Measurements from ENCODE around the gene NFYC. TPM values are rescaled to one million over a fixed set of nuclear protein-coding genes. Genes with fewer than 3 reads are reported as not detected.

NFYC gene
- total RNA-seq, 1 experiment from 2014 or later = 25.8 TPM

DNA sequence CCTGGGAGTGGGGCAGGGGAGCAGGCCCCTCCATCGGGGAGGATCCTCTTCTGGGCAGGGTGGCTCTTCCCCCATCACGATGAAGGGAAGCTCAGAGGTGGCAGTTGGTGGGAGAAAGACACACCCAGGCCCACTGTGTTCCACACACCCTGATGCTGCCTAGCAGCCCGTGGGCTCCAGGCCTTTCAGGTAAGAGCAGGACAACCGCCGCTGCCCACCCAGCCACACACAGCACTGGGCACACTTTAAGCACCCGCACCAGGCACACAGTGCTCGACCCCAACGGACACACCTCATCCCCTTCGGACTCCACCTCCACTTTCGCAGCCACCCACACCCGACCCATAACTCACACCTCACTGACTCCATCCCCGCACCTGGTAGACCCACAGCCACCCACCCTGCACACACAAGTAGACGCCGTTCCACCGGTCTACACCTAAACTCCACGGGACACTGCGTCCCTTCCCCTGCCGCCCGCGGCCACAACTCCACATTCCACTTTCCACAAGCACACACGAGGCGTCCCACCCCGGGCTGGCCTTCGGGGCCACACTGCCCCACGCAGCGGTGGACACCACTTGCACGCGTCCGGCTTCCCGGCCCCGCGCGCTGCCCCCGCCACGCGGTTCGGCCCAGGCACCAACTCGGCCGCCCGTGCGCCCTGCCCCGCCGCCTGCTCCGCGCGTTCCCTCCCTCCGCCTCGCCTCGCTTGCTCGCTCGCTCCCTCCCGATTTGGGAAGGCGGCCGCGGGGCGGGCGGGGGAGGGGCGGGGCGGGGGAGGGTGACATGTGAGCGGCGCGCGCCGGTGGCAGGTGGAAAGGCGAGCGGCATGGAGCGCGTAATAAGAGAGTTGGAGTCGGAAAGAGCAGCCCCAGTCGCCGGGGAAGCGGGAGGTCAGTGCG lies 91.7 kb downstream of the NFYC start, which contains the start of gene KCNQ4:
Gene KCNQ4, plus strand, starts transcription at position 787 of the 905 bp plus-strand sequence. CDS start 307 bp downstream, outside the sequence.
- no peak for DNase-seq (ENCODE audit: low read depth, low spot score)
- in situ Hi-C loops (cut with HindIII; ENCODE audit: low pct_unique_long_range_greater_than_20kb, low sequenced_read_pairs) = no loop called here

DNA sequence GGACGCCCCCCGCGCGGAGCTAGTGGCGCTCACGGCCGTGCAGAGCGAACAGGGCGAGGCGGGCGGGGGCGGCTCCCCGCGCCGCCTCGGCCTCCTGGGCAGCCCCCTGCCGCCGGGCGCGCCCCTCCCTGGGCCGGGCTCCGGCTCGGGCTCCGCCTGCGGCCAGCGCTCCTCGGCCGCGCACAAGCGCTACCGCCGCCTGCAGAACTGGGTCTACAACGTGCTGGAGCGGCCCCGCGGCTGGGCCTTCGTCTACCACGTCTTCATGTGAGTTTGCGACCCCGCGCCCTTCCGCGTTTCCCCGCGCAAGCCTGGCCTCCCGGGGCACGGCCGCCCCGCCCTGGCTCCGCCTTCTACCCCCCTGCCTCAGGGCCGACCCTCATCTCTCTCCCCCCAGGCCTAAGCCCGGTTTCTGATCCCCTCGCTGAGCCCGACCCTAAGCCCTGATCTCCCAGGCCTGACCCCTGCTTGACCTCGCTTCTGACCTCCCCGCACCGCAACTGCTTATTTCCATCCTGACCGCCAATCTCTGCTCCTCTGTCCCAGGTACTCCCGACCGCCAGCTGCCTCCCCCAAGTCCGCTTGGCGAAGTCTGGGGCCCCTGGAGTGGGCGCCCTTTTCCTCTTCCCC lies 92.8 kb downstream of the NFYC start:
- in situ Hi-C loops (cut with HindIII; ENCODE audit: low pct_unique_long_range_greater_than_20kb, low sequenced_read_pairs) = no loop called here
- DNase-seq (ENCODE audit: low read depth, low spot score) = no peak

DNA sequence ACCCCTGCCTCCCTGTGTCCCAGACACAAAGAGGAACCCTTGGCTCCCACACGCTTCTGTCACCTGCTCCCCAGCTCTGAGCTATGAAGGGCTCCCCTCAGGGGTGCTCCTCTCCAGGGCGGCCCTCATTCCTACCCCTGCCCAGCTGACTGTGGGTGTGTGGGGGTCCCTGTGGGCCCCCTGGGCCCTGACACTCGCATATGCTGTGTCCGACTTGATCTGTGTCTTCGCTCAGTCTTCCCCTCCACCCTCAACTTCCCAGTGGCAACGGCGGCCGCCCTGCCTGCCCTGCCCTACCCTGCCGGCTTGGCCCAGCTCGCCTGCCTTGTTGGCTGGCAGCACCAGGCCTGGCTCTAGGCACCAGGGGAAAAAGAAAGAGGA lies 93.3 kb downstream of the NFYC start:
- DNase-seq (ENCODE audit: low read depth, low spot score) = no peak
- in situ Hi-C loops (cut with HindIII; ENCODE audit: low pct_unique_long_range_greater_than_20kb, low sequenced_read_pairs) = no loop called here

DNA sequence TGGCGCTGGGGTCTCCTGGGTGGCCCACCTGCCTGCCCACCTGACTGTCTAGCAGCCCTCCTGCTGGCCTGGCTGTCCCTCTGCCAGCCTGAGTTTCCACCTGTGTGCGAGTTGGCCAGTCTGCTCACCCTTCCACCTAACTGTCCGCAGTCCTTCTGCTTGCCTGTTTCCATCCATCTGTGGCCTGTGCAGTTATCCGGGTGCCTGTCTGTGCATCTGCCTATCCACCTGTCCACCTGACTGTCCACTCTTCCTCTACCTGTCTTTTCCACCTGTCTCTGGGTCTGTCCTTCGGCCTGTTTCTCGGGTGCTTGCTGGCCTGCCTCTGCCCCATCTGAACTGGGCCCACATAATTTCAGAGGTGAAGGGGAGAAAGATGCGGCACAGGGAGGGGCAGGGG lies 93.9 kb downstream of the NFYC start:
- DNase-seq (ENCODE audit: low read depth, low spot score) = no peak
- in situ Hi-C loops (cut with HindIII; ENCODE audit: low pct_unique_long_range_greater_than_20kb, low sequenced_read_pairs) = no loop called here

DNA sequence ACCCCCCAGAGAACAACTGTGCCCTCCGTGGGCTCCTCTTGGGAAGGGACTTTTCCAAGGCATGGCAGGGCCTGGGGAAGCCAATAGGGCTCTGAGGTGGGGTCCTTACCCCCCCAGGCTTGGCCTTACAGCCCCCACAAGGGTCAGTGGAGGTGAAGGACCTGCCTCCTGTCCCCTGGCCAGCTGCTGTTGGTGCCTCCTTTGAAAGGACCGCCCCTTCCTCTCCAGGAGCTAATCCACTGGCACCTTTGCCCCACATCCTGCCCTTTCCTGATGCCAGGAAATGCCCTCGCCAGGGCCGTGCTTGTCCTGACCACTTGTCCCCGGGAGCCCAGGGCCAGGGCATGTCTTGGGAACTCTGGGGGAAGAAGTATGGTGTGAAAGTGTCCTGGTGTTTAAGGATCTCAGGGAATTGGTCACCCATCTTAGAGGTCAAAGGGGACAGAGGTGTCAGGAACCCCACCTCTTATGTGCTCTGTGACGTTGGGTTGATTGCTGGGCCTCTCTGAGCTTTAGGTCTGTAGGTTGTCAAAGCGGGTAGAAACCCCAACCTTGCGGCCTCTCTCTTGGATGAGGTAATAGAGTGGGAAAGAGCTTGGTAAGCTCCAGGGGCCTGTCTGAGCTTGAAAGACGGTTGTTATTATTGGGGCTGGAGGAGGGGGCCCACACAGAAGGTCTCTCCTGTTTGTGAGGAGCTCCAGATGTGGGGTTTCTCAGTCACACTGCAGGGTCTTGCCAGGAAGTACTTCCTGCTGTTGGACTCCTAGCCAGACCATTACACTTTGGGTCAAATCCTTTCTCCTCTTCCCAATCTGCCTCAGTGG lies 94.9 kb downstream of the NFYC start:
- DNase-seq (ENCODE audit: low read depth, low spot score) = no peak
- in situ Hi-C loops (cut with HindIII; ENCODE audit: low pct_unique_long_range_greater_than_20kb, low sequenced_read_pairs) = no loop called here

DNA sequence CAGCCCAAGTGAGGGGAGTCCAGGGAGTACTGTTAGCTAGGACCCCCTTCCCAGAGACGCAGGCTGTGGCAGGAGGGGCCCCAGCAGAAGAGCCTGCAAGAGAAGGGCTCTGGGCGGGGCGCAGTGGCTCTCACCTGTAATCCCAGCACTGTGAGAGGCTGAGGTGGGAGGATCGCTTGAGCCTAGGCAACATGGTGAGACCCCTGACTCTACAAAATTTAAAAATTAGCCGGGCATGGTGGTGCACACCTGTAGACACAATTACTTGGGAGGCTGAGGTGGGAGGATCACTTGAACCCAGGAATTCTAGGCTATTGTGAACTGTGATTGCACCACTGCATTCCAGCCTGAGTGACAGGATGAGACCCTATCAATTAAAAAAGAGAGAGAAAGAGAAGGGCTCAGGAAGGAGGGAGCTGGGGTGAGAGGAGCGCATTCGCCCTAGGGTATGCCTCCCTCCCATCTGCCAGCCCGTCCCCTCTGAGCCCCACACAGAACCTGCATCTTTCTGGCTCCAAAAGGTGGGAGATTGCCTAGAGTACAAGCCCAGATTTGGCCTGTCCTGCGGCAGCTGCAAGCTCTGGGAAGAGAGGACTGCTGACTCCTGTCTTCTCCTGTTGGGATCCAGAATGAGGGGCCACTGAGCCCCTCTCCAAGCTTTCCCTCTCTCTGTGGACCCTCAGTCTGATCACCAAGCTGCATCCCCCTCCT lies 95.6 kb downstream of the NFYC start:
- in situ Hi-C loops (cut with HindIII; ENCODE audit: low pct_unique_long_range_greater_than_20kb, low sequenced_read_pairs) = no loop called here
- DNase-seq (ENCODE audit: low read depth, low spot score) = no peak

DNA sequence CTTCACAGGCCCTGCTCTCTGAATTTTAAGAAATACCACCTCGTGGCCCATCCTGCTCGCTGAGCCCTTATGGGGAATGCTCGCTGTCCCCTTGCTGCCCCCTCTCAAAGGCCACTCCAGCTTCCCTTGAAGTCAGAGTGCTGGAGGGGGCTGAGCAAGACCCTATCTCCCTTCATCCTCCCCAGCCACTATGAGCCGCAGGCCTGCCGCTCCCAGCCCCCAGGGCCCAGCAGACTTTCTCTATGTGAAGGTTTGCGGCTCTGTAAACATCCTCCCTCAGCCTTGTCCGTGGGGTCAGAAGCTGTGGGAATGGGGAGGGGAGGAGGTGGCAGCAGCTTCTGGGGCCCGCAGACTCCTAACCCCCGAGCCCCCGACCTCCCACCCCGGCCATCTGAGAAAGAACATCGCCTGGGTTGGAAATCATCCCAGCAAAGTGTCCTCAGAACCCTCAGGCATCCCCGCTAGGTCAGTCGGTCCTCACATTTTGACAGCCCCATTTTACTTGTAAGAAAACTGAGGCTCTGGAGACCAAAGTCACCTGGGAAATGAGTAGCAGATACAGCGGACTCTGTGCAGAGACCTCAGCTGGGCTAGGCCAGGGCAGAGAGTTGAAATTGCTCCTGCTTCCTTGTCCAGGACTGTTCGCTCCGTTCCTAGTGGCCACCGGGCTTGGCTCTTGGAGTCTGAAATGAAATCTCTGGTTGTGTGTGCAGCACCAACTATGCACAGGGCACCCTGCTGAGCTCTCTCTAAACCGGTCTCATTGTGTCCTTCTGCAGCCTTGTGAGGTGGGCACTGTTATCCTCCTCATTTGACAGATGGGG lies 96.4 kb downstream of the NFYC start:
- in situ Hi-C loops (cut with HindIII; ENCODE audit: low pct_unique_long_range_greater_than_20kb, low sequenced_read_pairs) = no loop called here
- no peak for DNase-seq (ENCODE audit: low read depth, low spot score)

DNA sequence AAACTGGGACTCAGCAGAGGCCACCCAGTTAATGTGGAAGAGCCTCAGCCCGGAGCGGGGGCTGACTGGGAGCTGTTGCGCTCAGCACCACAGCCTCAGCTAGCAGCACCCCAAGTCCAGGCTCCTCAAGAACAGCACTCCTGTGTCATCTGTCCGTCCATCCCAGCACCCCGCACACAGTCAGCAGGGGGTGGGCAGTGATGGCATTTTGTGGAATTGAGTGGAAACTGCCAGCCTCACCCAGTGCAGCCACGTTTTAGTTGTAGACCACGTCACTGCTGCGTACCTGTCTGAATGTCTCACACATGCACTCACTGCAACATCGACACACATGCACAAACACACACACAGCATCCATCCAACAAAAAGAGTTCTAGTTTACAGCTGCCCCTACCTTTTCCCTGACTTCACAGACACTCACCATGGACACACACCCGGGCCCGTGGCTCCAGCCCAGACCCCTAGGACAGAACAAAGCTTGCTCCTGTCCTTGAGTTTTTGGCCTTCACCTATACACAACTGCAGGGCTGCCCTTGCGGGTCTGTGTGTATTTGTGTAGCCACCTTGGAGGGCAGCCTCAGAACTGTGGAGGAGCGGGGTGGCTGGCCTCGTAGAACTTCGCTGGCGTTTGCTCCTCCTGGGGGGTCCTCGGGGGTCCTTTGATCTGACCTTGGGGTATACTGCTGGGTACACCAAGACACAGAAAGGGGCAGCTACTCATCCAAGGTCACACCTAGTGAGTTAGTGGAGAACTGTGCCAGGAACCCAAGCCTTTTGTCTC lies 97.2 kb downstream of the NFYC start:
- in situ Hi-C loops (cut with HindIII; ENCODE audit: low pct_unique_long_range_greater_than_20kb, low sequenced_read_pairs) = no loop called here
- DNase-seq (ENCODE audit: low read depth, low spot score) = no peak

DNA sequence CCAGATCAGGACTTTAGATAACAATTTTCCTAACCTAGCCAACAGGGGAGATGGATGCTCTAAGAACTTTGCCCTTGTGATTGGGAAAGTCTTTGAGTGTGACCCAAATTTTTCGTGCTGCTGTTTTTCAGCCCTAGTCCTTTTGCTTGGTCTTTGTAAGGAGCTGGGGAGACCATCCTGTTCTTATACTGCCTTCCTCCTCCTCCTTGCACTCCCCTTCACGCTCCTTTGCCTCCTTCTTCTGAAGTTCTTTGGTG lies 97.8 kb downstream of the NFYC start:
- DNase-seq (ENCODE audit: low read depth, low spot score) = no peak
- in situ Hi-C loops (cut with HindIII; ENCODE audit: low pct_unique_long_range_greater_than_20kb, low sequenced_read_pairs) = no loop called here

DNA sequence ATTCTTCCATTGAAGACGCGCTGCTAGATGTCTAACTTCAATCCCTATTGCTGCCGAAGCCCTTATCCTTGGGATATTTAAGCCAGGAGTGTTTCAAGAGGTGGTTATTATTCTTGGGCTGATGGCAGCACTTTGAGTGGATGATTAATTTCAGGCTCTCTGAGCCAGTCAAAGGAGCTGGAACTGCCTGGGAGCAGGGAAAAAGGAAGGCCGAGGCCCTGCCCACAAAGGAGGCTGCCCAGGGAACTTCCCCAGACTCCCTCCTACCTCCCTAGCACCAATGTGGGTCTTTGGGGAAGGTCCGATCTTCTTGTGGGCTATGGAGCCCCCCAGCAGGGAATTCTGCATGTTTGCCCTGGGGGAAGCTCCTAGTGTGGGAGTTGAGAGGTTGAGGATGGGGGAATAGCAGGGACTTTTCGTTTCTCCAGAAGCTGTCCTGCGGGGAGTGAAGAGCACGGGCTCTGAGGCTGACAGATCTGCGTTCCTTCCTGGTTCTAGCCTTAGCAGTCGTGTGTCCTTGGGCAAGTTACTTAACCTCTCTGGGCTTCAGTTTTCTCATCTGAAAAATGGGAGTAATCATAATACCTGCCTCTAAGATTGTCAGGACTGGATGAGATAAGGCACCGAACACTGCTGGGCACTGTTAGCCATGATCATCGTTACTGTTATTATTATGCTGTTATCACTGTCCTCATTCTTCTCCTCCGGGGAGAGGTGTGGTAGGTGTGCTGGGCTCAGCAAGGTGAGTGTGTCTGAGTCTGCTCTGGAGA lies 98.3 kb downstream of the NFYC start:
- in situ Hi-C loops (cut with HindIII; ENCODE audit: low pct_unique_long_range_greater_than_20kb, low sequenced_read_pairs) = no loop called here

DNA sequence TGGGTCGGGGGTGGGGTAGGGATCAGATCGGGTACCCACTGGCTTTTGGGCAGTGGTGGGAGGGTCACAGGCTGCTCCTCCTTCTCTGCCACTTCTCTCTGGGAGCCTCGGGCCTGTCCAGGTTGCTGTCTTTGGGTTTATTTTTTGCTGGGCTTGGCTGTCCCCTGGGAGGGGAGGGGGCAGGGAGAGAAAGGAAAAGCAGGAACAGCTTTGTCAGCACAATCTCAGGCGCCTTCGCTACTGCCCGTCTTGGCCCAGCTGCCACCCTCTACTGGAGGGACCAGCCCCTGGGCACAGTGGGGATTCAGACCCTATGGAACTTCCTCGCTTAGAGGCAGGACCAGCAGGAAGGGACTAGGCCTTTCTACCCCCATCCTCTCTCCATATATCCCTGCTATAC lies 100.5 kb downstream of the NFYC start:
- in situ Hi-C loops (cut with HindIII; ENCODE audit: low pct_unique_long_range_greater_than_20kb, low sequenced_read_pairs) = no loop called here
- DNase-seq (ENCODE audit: low read depth, low spot score) = no peak

More for the DNA sequence above, 98.3 kb downstream of the NFYC start:
- DNase-seq (ENCODE audit: low read depth, low spot score) = no peak

DNA sequence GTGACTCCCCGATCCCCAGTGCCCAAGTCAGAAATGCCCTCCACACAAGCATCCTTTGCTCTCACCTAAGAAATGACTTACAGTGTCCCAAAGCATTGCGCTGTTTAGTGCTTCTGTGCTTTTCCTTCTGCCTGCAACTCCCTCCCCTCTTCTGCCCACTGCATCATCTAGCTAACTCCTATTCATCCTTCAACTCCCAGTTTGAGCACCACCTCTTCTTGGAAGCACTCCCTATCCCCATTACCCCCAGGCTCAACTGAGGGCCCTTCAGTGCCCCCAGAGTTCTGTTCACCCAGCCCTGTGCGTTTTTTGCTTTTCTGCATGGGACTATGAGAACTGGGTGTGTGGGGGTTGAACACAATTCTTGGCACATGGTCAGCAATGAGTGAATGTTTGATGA lies 102.1 kb downstream of the NFYC start:
- DNase-seq (ENCODE audit: low read depth, low spot score) = no peak
- in situ Hi-C loops (cut with HindIII; ENCODE audit: low pct_unique_long_range_greater_than_20kb, low sequenced_read_pairs) = no loop called here

DNA sequence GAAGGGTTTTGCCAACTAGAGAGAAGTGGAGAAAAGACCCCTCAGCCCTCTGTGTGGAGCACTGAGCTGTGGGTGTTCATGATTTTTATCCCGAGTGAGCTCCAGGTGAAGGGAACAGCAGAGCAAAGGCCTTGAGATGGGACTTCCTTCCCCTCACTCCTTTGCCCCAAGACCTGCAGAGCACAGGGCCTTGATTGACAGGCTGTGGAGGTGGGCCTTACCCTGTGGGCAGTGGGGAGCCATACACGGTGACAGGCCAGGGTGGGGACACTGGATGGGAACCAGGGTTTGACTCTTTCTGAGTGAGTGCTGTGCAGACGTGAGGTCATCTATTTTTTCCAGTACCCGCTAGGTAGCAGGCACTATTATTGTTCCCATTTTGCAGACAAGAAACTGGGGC lies 102.5 kb downstream of the NFYC start:
- no peak for DNase-seq (ENCODE audit: low read depth, low spot score)
- in situ Hi-C loops (cut with HindIII; ENCODE audit: low pct_unique_long_range_greater_than_20kb, low sequenced_read_pairs) = no loop called here

DNA sequence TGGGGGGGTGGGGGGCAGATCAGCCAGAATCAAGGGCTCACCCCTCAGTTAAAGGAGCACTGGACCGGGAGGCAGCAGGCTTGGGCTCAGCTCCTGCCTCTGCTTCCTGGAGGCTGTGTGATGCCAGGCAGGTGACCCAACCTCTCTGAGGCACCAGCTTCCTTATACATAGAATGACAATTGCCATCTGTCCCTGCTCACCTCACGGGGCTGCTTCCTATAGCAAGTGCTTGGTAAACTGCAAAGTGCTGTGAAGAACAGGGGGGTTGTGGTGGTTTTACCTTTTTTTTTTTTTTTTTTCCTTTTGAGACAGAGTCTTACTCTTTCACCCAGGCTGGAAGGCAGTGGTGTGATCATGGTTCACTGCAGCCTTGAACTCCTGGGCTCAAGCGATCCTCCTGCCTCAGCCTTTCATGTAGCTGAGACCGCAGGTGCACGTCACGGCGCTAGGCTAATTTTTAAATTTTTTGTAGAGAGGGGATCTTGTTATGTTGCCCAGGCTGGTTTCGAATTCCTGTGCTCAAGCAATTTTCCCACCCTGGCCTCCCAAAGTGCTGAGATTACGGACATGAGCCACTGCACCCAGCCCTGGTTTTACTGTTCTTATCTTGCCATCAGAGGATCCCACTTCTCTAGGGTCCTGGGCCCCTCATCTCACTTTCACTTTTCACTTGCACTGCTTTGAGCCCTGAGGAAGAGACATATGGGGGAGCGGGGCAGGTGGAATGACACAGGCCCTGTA lies 103.6 kb downstream of the NFYC start:
- no peak for DNase-seq (ENCODE audit: low read depth, low spot score)
- in situ Hi-C loops (cut with HindIII; ENCODE audit: low pct_unique_long_range_greater_than_20kb, low sequenced_read_pairs) = no loop called here
